NCI-H82 treated with DMSO at 0.1 percent for 48 hours (cell line): Measurements from ENCODE around the gene CLSTN1.

Source experiments
- DNase-seq: peaks from one replicate; lab custom pipeline; 2025; ENCODE audit not compliant: unreplicated experiment; lab: John Stamatoyannopoulos, UW

CLSTN1 gene

GRCh38 chr1:9852004-9852403 lies 28.2 kb upstream of the CLSTN1 start:
- no peak for DNase-seq

GRCh38 chr1:9850442-9851162 lies 26.8 kb upstream of the CLSTN1 start:
- DNase-seq: no peak

- DNase-seq: peak; percentile 47
These were observed 26.1 kb upstream of the CLSTN1 start for GRCh38 chr1:9849691-9850441.

GRCh38 chr1:9848022-9848421 lies 24.3 kb upstream of the CLSTN1 start:
- no peak for DNase-seq

DNA sequence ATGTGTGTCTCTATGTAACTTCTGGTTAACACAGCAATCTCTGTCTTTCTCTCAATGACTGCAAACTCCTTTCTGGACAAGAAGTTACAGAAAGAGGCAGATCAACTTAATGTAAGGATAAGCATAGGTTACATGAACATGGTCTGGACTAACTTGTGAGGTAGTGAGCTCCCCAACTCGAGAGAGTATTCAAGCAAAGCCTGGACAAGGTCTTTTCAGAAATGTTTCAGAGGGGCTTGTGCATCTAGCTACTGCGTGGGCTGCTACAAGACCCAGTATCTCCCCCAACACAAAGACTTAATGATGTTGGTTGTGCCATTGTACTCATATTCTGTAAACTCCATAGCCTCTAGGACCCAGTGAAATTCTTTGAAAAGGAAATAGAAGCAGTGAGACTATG lies 23.5 kb upstream of the CLSTN1 start:
- DNase-seq: no peak

GRCh38 chr1:9846611-9847171 lies 22.9 kb upstream of the CLSTN1 start:
- DNase-seq: peak; percentile 68

- DNase-seq: no peak
These were observed 22.1 kb upstream of the CLSTN1 start for GRCh38 chr1:9845914-9846313.

DNA sequence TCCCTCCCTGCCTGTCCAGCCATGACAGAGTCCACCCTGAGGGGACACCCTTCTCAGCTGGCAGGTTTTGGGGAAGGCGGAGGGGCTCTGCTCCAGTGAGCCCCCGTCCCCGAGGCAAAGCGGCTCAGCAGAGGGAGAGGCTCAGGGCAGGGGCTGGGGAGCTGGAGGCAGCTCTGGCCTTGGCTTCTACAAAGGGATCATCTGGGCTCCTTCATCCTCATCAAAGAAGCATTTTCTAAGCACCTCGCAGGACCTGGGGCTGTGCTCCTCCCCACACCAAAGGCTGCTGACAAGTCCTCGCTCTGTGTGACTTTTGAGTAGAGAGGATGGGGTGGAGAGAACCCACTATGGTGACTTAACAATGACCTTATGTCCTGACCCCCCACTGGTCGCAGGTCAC lies 21.0 kb upstream of the CLSTN1 start:
- no peak for DNase-seq

DNA sequence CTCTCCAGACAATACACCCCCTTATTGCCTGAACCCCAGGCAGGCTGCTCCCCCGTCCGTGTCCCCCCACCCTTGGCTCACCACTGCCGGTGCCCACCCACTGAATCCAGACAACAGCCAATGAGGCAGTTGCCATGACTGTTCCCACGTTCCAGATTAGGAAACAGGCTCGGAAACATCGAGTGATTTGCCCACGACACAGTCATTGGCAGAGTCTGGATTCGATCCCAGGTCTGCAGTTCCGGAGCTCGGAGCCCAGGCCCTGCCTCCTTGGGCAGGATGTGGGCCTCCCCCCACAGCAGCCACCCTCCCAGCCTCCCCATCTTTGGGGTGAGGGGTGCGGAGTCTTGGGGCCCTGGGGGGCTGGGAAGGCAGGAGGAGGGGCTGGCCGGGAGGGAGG lies 20.3 kb upstream of the CLSTN1 start:
- no peak for DNase-seq

DNA sequence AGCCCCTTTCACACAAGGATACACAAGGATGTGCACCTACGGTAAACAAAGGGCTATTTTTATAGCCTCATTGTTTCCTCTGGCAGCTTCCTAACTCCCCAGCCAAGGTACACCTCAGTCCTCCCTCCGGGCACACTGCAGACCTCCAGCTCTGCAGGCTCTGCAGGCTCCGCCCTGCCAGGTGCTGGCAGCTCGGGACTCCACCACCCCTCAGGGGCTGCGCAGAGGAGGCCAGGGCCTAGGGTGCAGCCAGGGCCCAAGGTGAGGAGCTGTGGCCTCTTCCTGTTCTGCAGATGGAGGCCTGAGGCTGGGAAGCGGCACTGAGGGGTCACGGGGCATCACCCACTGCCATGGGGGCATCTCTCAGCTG lies 19.8 kb upstream of the CLSTN1 start:
- no peak for DNase-seq

DNA sequence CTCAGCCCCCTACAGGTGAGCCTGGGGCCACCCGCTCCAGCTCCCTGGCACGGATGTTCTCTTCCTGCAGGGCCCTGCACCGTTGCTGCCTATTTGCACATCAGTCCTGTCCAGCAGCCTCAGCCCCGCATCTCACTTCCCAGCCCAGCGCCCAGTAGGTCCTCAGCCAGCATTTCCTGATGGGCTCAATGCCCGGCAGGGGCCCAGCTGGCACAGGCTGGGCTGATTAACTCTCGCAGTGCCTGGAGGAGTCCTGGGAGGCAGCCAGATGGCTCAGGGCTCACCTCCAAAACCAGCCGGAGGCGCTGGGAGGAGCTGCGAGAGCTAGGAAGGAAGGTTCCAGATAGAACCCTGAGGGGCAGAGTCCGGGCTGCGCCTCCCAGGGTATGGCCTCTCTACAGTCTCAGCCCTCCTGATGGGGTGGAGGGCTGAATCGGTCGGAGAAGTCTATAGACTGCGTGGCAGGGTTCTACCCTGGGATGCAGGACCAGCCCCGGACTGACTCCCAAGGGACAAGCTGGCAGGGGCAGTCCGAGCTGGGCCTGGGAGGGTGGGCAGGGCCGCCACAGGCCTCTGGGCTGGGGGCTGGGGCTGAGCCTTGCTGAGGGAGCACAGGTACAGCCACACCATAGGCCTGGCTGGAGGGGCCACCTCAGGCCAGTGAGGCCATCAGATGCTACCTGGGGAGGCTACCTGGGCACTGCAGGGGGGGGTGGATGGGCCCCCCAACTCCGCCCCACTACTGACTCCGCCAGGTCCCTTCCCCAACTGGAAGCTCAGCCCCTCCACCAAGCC lies 19.2 kb upstream of the CLSTN1 start:
- DNase-seq: no peak

DNA sequence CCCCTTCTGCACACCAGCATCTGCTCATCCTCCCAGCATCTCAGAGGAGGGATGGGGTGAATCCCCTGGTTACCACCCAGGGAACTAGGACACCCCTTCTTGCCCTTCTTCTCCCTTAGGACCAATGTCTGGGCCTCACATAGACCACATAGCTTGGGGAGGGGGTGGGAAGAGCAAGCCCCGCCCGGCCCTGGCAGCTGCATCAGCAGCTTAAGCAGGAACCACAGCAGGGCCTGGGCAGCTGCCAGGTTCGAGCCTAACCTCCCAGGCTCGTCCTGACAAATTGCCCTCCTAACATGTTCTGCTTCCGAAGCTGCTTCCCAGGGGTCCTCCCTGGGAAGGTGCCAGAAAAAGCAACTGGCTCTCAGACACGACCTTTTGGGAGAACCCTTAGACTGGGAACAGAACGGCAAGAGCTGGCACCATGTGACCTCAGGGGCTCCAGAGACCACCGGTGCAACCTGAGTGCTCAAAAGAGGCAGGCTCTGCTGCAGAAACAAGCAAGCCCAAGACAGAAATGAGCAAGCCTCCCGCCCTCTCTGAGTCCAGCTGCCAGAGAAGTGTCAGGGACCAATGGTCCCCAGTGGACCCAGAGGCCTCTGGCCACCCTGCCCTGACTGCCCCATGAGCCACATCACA lies 18.4 kb upstream of the CLSTN1 start:
- DNase-seq: no peak

DNA sequence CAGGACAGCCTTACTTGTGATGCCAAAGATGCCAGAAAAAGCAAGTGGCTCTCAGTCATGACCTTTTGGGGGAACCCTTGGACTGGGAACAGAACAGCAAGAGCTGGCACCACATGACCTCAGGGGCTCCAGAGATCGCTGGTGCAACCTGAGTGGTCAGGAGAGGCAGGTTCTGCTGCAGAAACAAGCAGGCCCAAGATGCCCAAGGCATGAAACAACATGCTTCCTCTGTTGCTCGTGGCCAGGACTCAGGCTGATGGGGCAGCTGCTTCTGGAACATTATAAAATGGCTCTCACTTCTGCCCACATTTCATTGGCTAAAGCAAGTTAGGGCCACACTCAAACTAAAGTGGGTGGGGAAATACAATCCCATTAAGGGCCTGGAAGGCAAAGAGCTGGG lies 17.7 kb upstream of the CLSTN1 start:
- no peak for DNase-seq

DNA sequence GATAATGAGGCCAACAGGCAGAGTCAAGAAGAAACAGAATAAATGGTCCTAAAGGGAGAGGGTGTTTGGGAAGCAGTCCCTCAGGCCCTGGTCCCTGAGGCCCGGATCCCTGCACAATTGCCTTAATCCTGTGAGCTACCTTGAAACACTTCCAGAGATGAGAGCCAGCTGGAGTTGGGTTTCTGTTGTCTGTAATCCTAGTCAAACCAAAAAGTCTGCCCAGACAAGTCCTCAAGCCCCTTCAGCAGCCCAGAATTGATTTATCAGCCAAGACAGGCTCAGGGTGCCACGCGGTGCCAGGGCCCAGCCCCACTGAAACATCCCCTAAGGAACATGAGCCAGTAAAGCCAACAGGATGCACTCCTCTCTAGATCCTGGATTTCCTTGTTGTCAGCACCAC lies 16.4 kb upstream of the CLSTN1 start:
- peak; percentile 84 for DNase-seq

DNA sequence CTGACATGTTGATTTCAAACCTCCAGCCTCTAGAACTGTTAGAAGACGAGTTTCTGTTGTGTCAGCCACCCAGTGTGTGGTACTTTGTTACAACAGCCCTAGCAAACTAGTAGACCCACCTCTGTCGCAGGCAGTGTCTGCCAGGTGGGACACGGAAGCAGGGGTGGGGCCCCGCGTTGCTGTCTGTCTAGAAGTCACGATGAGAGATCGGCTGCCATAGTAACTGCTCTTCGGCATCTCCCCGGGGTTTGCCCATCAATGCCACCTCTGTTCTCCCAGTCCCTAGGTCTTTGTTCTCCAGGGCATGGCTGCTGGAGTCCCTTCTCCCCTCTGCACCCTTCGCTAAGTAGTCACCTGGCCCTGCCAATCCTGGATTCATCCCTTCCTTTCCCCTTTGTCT lies 15.2 kb upstream of the CLSTN1 start:
- no peak for DNase-seq

GRCh38 chr1:9836632-9836960 lies 12.8 kb upstream of the CLSTN1 start:
- no peak for DNase-seq

DNA sequence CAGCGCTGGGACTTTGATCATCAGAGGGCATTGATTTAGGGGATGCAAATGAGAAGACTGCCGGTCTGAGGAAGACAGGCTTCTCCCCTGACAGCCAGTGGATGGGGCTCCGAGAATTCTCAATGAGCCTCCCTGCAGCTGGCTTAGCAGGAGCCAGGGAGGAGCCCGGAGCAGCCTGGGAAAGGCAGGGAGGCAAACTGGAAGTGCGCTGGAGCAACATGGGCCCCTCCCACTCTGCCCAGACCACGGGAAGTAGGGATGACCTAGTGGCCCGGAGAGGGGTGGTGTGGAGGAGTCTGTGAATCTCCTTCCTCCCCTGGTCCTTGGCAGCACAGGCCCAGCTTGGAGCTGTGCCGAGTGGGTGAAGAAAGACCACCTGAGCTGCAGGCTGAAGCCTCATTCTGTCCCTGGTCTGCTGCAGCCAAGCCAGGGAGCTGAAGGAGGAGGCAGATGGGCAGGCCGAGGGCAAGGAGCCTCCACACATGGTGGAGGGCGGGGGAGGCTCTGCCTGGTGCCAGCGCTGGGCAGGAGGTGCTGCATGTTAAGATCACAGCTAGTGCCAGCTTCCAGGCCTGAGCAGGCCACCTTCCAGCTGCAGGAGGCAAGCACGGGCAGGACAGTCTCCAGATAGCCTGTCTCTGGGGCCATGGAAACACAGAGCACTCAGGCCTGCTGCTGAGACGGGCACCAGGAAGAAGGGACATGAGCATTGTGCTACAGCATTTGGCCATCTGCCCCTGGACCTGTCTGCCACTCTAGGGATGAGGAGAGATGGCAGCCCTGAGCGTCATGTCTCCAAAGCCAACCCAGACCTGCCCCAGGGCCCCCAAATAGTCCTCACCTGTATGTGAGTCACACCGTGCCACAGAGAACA lies 12.2 kb upstream of the CLSTN1 start:
- no peak for DNase-seq

DNA sequence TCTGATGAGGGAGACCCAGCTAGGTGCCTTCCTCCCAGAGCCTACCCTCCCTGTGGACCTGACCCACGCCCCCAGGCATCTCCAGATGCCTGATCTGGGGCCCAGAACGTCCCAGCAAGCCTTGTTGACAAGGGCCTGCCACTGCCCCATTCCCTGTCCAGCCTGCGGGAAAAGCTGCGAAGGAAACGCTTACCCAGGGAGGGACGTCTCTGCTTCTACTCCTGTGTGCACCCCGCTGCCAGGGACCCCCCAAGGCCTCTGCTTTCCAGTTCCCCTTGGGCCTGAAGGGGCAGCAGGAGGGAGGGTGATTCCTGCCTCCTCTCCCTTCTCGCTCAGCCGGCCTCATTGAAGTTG lies 11.6 kb upstream of the CLSTN1 start:
- DNase-seq: no peak

GRCh38 chr1:9833632-9834031 lies 9.9 kb upstream of the CLSTN1 start:
- no peak for DNase-seq

DNA sequence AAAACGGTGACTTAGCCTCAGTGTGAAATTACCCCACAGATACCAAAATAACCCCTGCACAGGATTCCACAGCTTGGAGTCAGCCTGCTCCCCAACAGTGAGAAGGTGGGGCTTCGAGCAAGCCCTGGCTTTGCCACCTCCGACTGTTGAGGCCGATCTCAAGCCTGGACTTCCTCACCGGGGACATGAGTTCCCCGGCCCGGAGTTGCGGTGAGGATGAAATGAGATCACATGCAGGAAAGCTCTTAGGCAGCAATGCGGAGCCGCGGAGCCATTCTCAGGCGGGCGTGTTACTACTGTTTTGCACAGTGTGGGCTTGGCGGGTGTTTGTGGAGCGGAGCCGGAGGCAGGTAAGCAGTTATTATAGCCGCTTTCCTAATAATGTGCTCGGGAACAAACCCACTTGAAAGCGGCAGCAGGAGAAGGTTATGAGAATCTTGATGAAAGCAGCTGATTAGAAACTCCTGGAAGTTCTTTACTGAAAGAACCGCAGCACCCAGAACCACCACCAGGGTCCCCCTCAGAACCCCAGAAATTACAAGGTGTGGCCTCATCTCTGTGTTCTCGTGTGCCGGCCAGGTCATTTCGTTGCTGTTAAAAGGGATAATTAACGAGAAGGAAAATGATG lies 3.9 kb upstream of the CLSTN1 start:
- DNase-seq: no peak
